22Rv1 (cell line): ENCODE data around the gene EVX1.

ENCODE experiments used
- ZFX ChIP-seq: fragments of 450-650 bp; IDR thresholded peaks from 2 replicates; pipeline ENCODE4 v1.6.1; 2017; ENCODE audit warnings: antibody characterized with exemption, borderline replicate concordance
- TF ChIP-seq, protein P1 (sequence below): fragments of 450-650 bp; IDR thresholded peaks from 2 replicates; pipeline ENCODE4 v1.5.1; 2017; ENCODE audit warnings: mild to moderate bottlenecking

- TF ChIP-seq, protein P1, sequence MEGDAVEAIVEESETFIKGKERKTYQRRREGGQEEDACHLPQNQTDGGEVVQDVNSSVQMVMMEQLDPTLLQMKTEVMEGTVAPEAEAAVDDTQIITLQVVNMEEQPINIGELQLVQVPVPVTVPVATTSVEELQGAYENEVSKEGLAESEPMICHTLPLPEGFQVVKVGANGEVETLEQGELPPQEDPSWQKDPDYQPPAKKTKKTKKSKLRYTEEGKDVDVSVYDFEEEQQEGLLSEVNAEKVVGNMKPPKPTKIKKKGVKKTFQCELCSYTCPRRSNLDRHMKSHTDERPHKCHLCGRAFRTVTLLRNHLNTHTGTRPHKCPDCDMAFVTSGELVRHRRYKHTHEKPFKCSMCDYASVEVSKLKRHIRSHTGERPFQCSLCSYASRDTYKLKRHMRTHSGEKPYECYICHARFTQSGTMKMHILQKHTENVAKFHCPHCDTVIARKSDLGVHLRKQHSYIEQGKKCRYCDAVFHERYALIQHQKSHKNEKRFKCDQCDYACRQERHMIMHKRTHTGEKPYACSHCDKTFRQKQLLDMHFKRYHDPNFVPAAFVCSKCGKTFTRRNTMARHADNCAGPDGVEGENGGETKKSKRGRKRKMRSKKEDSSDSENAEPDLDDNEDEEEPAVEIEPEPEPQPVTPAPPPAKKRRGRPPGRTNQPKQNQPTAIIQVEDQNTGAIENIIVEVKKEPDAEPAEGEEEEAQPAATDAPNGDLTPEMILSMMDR, result peak; percentile 86
- no peak for TF ChIP-seq ZFX
These were observed 7.0 kb upstream of the EVX1 start for GRCh38 chr7:27235387-27236311.
